Measurements from ENCODE around the gene HORMAD2. TPM values are rescaled to one million over a fixed set of nuclear protein-coding genes. Genes with fewer than 3 reads are reported as not detected.

The HORMAD2 gene
- total RNA-seq, 4 donors from 2014 or later: not detected

DNA sequence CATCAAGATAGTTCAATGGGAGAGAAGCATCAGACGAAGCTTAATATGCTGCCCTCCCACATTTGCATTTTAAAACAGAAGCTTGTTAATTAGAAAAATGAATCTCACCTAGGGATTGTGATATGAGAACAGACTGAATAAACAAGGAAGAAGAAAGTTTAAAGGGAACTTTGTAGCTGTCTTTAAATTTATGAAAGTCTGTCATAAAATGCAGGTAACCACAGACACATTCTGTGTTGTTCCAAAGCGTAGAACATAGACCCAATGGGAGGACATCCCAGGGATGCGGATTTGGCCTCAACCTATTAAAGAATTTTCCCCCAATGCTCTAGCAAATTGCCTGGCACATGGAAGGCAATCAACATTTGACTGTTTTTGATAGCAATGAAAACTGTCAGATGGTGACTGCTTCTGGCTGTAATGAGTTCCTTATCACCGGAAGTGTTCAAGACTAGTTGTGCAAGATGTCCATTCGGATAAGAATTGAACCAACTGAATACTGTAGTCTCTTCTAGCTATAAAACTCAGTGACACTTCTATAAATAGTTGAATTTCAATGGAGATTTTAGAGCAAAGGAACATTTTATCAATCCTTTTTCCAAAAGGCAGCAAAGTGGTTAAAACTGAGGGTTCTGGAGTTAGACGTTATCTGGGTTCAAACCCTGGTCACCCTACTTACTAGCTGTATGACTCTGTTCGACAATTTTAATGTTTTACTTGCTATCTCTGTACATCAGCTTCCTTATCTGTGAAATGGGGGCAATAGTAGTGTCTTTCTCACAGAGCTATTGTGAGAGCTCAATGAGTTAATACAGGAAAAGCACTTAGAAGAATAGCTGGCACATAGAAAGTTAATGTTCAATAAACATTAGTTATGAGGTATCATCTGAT is 101.4 kb downstream of the HORMAD2 start:
- no peak overlapping the region for H3K4me3 ChIP-seq (ENCODE audit: low read depth, poor library complexity, severe bottlenecking)
- TF ChIP-seq, protein P1, sequence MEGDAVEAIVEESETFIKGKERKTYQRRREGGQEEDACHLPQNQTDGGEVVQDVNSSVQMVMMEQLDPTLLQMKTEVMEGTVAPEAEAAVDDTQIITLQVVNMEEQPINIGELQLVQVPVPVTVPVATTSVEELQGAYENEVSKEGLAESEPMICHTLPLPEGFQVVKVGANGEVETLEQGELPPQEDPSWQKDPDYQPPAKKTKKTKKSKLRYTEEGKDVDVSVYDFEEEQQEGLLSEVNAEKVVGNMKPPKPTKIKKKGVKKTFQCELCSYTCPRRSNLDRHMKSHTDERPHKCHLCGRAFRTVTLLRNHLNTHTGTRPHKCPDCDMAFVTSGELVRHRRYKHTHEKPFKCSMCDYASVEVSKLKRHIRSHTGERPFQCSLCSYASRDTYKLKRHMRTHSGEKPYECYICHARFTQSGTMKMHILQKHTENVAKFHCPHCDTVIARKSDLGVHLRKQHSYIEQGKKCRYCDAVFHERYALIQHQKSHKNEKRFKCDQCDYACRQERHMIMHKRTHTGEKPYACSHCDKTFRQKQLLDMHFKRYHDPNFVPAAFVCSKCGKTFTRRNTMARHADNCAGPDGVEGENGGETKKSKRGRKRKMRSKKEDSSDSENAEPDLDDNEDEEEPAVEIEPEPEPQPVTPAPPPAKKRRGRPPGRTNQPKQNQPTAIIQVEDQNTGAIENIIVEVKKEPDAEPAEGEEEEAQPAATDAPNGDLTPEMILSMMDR (IDR thresholded peaks at IDR 0.05): no peak
- no peak for TF ChIP-seq POLR2A (IDR thresholded peaks at IDR 0.05)
- 81 to 84% methylated on average over 7 of the region's 7 CpGs for WGBS, 2 donors
- intact Hi-C loops (cut with DNase I; ENCODE audit: low total_unique reads): no loop called here
- DNase-seq (ENCODE audit: low spot score in 2 of 2): no peak

DNA sequence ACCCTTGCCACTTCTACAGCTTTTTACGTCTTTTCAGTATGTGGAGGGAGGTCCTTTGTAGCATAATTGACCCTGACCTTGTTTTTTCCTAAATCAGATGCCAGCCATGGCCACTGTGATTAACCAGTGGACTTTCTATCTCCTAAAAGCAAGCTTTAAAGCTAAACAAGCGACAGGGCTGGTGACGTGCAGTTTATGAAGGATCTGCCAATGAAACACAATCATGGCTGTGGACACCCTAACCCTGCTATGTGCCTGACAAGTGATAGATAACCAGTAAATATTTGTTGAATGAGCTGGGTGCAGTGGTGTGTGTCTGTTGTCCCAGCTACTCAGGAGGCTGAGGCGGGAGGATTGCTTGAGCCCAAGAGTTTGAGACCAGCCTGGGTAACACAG is 102.1 kb downstream of the HORMAD2 start:
- DNase-seq (ENCODE audit: low spot score in 2 of 2): no peak
- intact Hi-C loops (cut with DNase I; ENCODE audit: low total_unique reads): no loop called here
- H3K4me3 ChIP-seq (ENCODE audit: low read depth, poor library complexity, severe bottlenecking): no peak overlapping the region
- TF ChIP-seq, protein P1 (IDR thresholded peaks at IDR 0.05): no peak
- no peak for TF ChIP-seq POLR2A (IDR thresholded peaks at IDR 0.05)
- 87 to 90% methylated on average over 4 of the region's 4 CpGs for WGBS, 2 donors

DNA sequence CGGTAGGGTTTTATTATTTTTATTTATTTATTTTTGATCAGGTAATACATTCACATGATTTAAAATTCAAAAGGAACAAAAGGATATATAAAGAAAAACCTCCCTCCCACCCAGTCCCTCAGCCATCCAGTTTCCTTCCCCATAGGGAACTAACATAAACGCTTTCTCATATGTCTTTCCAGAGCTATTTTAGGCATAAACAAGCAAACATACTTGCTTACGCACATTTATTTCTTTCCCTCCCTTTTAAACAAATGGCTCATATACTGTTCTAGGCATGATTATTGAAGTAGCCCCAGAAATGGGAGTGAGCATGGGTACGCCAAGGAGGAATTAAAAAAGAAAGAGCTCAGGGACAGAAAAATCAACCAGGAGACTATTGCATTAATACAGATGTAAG is 102.6 kb downstream of the HORMAD2 start:
- H3K4me3 ChIP-seq (ENCODE audit: low read depth, poor library complexity, severe bottlenecking): no peak overlapping the region
- intact Hi-C loops (cut with DNase I; ENCODE audit: low total_unique reads): no loop called here
- WGBS, 2 donors: 64 to 66% methylated on average over 4 of the region's 4 CpGs
- DNase-seq (ENCODE audit: low spot score in 2 of 2): no peak
- TF ChIP-seq POLR2A (IDR thresholded peaks at IDR 0.05): no peak
- TF ChIP-seq, protein P1 (IDR thresholded peaks at IDR 0.05): no peak

DNA sequence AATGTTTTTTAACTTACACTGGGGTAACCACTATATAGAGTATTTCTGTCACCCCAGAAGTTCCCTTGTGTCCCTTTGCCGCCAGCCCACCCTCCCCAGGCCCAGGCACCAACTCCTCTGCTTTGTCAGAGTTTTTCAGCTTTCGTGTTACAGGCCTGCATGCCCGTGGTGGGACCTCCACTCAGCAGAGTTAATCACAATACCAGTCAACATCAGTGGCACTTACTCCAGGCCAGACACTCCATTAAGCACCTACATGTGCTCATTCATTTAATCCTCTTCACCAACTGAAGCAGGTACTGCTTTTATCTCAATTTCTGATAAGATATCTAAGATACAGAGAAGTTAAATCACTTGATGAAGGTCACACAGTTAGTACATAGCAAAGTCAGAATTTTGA is 103.0 kb downstream of the HORMAD2 start:
- WGBS, 2 donors: 91 to 96% methylated on average over 3 of the region's 3 CpGs
- intact Hi-C loops (cut with DNase I; ENCODE audit: low total_unique reads): no loop called here
- DNase-seq (ENCODE audit: low spot score in 2 of 2): no peak
- H3K4me3 ChIP-seq (ENCODE audit: low read depth, poor library complexity, severe bottlenecking): no peak overlapping the region
- no peak for TF ChIP-seq POLR2A (IDR thresholded peaks at IDR 0.05)
- TF ChIP-seq, protein P1 (IDR thresholded peaks at IDR 0.05): no peak

DNA sequence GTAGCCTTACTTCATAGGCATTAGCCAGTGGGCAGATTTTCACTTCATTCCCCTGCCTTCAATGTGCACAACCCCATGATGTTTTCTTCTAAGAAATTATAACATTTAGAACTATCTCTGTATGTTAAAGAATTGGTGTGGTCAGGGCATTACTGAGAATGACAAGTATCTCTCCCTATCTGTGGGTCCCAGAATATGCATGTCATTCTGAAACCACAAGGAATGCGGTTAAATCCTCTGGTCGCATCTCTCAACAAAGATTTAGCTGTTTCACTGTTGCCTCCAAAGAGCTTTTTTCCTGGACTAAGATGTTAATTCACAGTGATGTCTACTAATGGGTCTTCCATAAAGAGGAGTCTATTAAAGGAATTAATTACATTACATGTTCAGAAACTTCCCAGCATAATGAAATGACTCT is 103.6 kb downstream of the HORMAD2 start:
- H3K4me3 ChIP-seq (ENCODE audit: low read depth, poor library complexity, severe bottlenecking): no peak overlapping the region
- WGBS, 2 donors: 70 to 86% methylated on average over 2 of the region's 2 CpGs
- DNase-seq (ENCODE audit: low spot score in 2 of 2): no peak
- intact Hi-C loops (cut with DNase I; ENCODE audit: low total_unique reads): no loop called here
- TF ChIP-seq POLR2A (IDR thresholded peaks at IDR 0.05): no peak
- TF ChIP-seq, protein P1 (IDR thresholded peaks at IDR 0.05): no peak
